WTC11 (cell line): ENCODE results near the gene ATP13A1. TPM values are rescaled to one million over a fixed set of nuclear protein-coding genes. Genes with fewer than 3 reads are reported as not detected.
A peak's percentile ranks its signal among the peaks of the same experiment; 100 is the strongest.

Source experiments
- ATAC-seq: fragments of 200-7000 bp; cut with Tn5 transposase; 2 replicates; pipeline ENCODE4 v1.10.0; 2021; ENCODE audit warnings: mild to moderate bottlenecking, moderate library complexity
- CTCF ChIA-PET: fragments of 300-600 bp; sonication (Branson Sonifier 250); formaldehyde crosslinking; loops from one replicate; lab custom pipeline; 2021; ENCODE audit warnings: antibody characterized with exemption; lab: Charles Lee
- POLR2A ChIA-PET: fragments of 350-600 bp; sonication (Branson Sonifier 250); formaldehyde crosslinking; loops from one replicate; lab custom pipeline; 2021; ENCODE audit warnings: antibody characterized with exemption; lab: Charles Lee
- DNase-seq: peaks from one replicate; pipeline ENCODE4 v3.0.0; 2021; ENCODE audit warnings: low spot score
- H3K27ac Mint-ChIP-seq: 2 replicates; pipeline ENCODE4 v1.8.0; 2021; ENCODE audit warnings: mixed read lengths
- H3K27me3 Mint-ChIP-seq: 2 replicates; pipeline ENCODE4 v1.8.0; 2021; ENCODE audit warnings: low read depth, mild to moderate bottlenecking, moderate library complexity, mixed read lengths
- H3K36me3 Mint-ChIP-seq: 2 replicates; pipeline ENCODE4 v1.8.0; 2021; ENCODE audit warnings: mixed read lengths
- H3K4me1 Mint-ChIP-seq: 2 replicates; pipeline ENCODE4 v1.8.0; 2022; ENCODE audit warnings: mixed read lengths
- H3K4me3 Mint-ChIP-seq: 2 replicates; pipeline ENCODE4 v1.8.0; 2021; ENCODE audit warnings: mild to moderate bottlenecking, moderate library complexity, mixed read lengths
- H3K9me3 Mint-ChIP-seq: 2 replicates; pipeline ENCODE4 v1.8.0; 2021; ENCODE audit warnings: mixed read lengths
- ATF3 ChIP-seq: sonication (generic); formaldehyde crosslinking; conservative IDR thresholded peaks from 2 replicates; pipeline ENCODE4 v1.8.1; 2022; ENCODE audit warnings: mild to moderate bottlenecking, missing genetic modification reagents
- CREB1 ChIP-seq: sonication (generic); formaldehyde crosslinking; IDR thresholded peaks from 2 replicates; pipeline ENCODE4 v1.8.0; 2023; ENCODE audit warnings: mild to moderate bottlenecking, missing genetic modification reagents
- E2F4 ChIP-seq: sonication (generic); formaldehyde crosslinking; IDR thresholded peaks from 2 replicates; pipeline ENCODE4 v1.8.1; 2022; ENCODE audit warnings: low read depth, mild to moderate bottlenecking, moderate library complexity, missing genetic modification reagents, borderline replicate concordance
- E2F5 ChIP-seq: sonication (generic); formaldehyde crosslinking; IDR thresholded peaks from 2 replicates; pipeline ENCODE4 v1.8.1; 2022; ENCODE audit warnings: mild to moderate bottlenecking, moderate library complexity, missing genetic modification reagents
- ERG ChIP-seq: fragments of 250-450 bp; sonication (Bioruptor Pico); IDR thresholded peaks from 2 replicates; pipeline ENCODE4 v1.8.0; 2021; ENCODE audit warnings: mild to moderate bottlenecking
- ESRRA ChIP-seq: sonication (generic); formaldehyde crosslinking; IDR thresholded peaks from 2 replicates; pipeline ENCODE4 v1.8.1; 2022; ENCODE audit warnings: mild to moderate bottlenecking, missing genetic modification reagents, borderline replicate concordance
- GRHL2 ChIP-seq: fragments of 250-450 bp; sonication (Bioruptor Pico); IDR thresholded peaks from 2 replicates; pipeline ENCODE4 v1.8.0; 2022; ENCODE audit warnings: mild to moderate bottlenecking, moderate library complexity; ENCODE audit not compliant: insufficient replicate concordance, severe bottlenecking
- GTF2I ChIP-seq: fragments of 250-450 bp; sonication (Bioruptor Pico); conservative IDR thresholded peaks from 2 replicates; pipeline ENCODE4 v1.4.0; 2021; ENCODE audit warnings: mild to moderate bottlenecking
- IRF1 ChIP-seq: sonication (generic); formaldehyde crosslinking; IDR thresholded peaks from 2 replicates; pipeline ENCODE4 v1.8.0; 2023; ENCODE audit warnings: missing genetic modification reagents
- JUN ChIP-seq: sonication (generic); formaldehyde crosslinking; IDR thresholded peaks from 2 replicates; pipeline ENCODE4 v1.8.0; 2023; ENCODE audit warnings: mild to moderate bottlenecking, missing genetic modification reagents
- MXD4 ChIP-seq: fragments of 250-450 bp; sonication (Bioruptor Pico); IDR thresholded peaks from 2 replicates; pipeline ENCODE4 v1.8.0; 2021; ENCODE audit warnings: mild to moderate bottlenecking, moderate library complexity, borderline replicate concordance
- MYBL2 ChIP-seq: sonication (generic); formaldehyde crosslinking; IDR thresholded peaks from 2 replicates; pipeline ENCODE4 v1.8.1; 2023; ENCODE audit warnings: mild to moderate bottlenecking, moderate library complexity, missing genetic modification reagents
- NFYB ChIP-seq: sonication (generic); formaldehyde crosslinking; conservative IDR thresholded peaks from 2 replicates; pipeline ENCODE4 v1.8.0; 2022; ENCODE audit warnings: low read depth, missing genetic modification reagents
- NR3C1 ChIP-seq: sonication (generic); formaldehyde crosslinking; conservative IDR thresholded peaks from 2 replicates; pipeline ENCODE4 v1.8.1; 2023; ENCODE audit warnings: low read depth, mild to moderate bottlenecking, missing genetic modification reagents
- PRDM15 ChIP-seq: sonication (generic); formaldehyde crosslinking; IDR thresholded peaks from 2 replicates; pipeline ENCODE4 v1.8.0; 2022; ENCODE audit warnings: missing genetic modification reagents
- PRRX2 ChIP-seq: fragments of 250-450 bp; sonication (Bioruptor Pico); IDR thresholded peaks from 2 replicates; pipeline ENCODE4 v1.8.0; 2021; ENCODE audit warnings: mild to moderate bottlenecking
- SMAD4 ChIP-seq: sonication (generic); formaldehyde crosslinking; IDR thresholded peaks from 2 replicates; pipeline ENCODE4 v1.8.0; 2022; ENCODE audit warnings: mild to moderate bottlenecking, missing genetic modification reagents
- SP1 ChIP-seq: sonication (generic); formaldehyde crosslinking; conservative IDR thresholded peaks from 2 replicates; pipeline ENCODE4 v1.8.1; 2022; ENCODE audit warnings: missing genetic modification reagents
- TCF7 ChIP-seq: sonication (generic); formaldehyde crosslinking; IDR thresholded peaks from 2 replicates; pipeline ENCODE4 v1.8.0; 2022; ENCODE audit warnings: mild to moderate bottlenecking, low read depth, missing genetic modification reagents, moderate library complexity
- ZBTB43 ChIP-seq: sonication (generic); formaldehyde crosslinking; IDR thresholded peaks from 2 replicates; pipeline ENCODE4 v1.8.1; 2023; ENCODE audit warnings: mild to moderate bottlenecking, missing genetic modification reagents
- ZNF138 ChIP-seq: sonication (generic); formaldehyde crosslinking; conservative IDR thresholded peaks from 2 replicates; pipeline ENCODE4 v1.8.1; 2022; ENCODE audit warnings: mild to moderate bottlenecking, moderate library complexity, missing genetic modification reagents
- ZNF232 ChIP-seq: sonication (generic); formaldehyde crosslinking; IDR thresholded peaks from 2 replicates; pipeline ENCODE4 v1.8.0; 2022; ENCODE audit warnings: mild to moderate bottlenecking, missing genetic modification reagents
- ZNF396 ChIP-seq: fragments of 250-450 bp; sonication (Bioruptor Pico); IDR thresholded peaks from 2 replicates; pipeline ENCODE4 v1.8.0; 2021; ENCODE audit warnings: mild to moderate bottlenecking, moderate library complexity, borderline replicate concordance
- ZNF423 ChIP-seq: fragments of 250-450 bp; sonication (Bioruptor Pico); IDR thresholded peaks from 2 replicates; pipeline ENCODE4 v2.1.2; 2022; ENCODE audit warnings: mild to moderate bottlenecking, moderate library complexity
- ZSCAN18 ChIP-seq: fragments of 250-450 bp; sonication (Bioruptor Pico); IDR thresholded peaks from 2 replicates; pipeline ENCODE4 v2.1.2; 2022; ENCODE audit warnings: mild to moderate bottlenecking, moderate library complexity
- total RNA-seq: library from RNA; stranded (reverse); gene quantifications from 3 replicates; pipeline ENCODE4 v1.2.3, GENCODE V29; 2021

ATP13A1 gene
- total RNA-seq, 1 experiment from 2014 or later: 82.6 TPM

GRCh38 chr19:19627621-19628500 is 35.6 kb downstream of the ATP13A1 start, which contains the start of gene LPAR2:
TSS of gene LPAR2 (minus strand) at chr19:19628220. CDS start at chr19:19627275, 945 bp downstream.
- ATAC-seq (peak; percentile 77), DNase-seq (peak; percentile 76)
- CTCF ChIA-PET: interaction anchor here (0.8 to 2.2 kb wide), 14 partner anchors 7 to 115 kb away, joined by 3 to 23 read pairs (median 6); partner anchors contain the start of genes GMIP and PBX4
- peak within 1 kb of the TSS; percentile 98 for H3K27ac Mint-ChIP-seq
- peaks cover 17% of the 10 kb centered on the region for H3K4me1 Mint-ChIP-seq
- H3K4me3 Mint-ChIP-seq: peak within 1 kb of the TSS; percentile 90
- H3K9me3 Mint-ChIP-seq: no peaks in the 10 kb centered on the region
- POLR2A ChIA-PET: interaction anchor here (0.8 to 1.9 kb wide), 9 partner anchors 9 to 238 kb away, joined by 3 to 8 read pairs (median 4); partner anchors contain the start of genes ATP13A1, PBX4 and ZNF253
- H3K27me3 Mint-ChIP-seq: no peaks in the 10 kb centered on the region; the same call in 1 of the 2 replicates
- peaks cover 20% of the 10 kb centered on the region for H3K36me3 Mint-ChIP-seq
- TF ChIP-seq JUN (CRISPR knock-in tag) (no peak), IRF1 (CRISPR knock-in tag) (no peak), ZNF396 (CRISPR knock-in tag) (no peak), GTF2I (no peak), ZNF423 (CRISPR knock-in tag) (no peak), GRHL2 (CRISPR knock-in tag) (no peak), ZSCAN18 (CRISPR knock-in tag) (no peak), SP1 (CRISPR knock-in tag) (peak; percentile 87), ZNF138 (no peak), ZBTB43 (no peak), E2F5 (CRISPR knock-in tag) (peak; percentile 64; the same call in 1 of the 2 replicates), E2F4 (no peak), ATF3 (CRISPR knock-in tag) (no peak), ESRRA (CRISPR knock-in tag) (0 out of 2 replicates have a peak, but pooled peaks have one; percentile 10), MXD4 (CRISPR knock-in tag) (no peak), CREB1 (CRISPR knock-in tag) (no peak), PRDM15 (CRISPR knock-in tag) (no peak), PRRX2 (CRISPR knock-in tag) (no peak), TCF7 (no peak), MYBL2 (no peak; the same call in 1 of the 2 replicates), ZNF232 (CRISPR knock-in tag) (peak; percentile 28; the same call in 1 of the 2 replicates), SMAD4 (CRISPR knock-in tag) (no peak), NFYB (CRISPR knock-in tag) (no peak), ERG (CRISPR knock-in tag) (no peak), NR3C1 (CRISPR knock-in tag) (no peak; the same call in 1 of the 2 replicates)
